Stimulated activated CD4-positive, alpha-beta T cell treated with anti-CD3 and anti-CD28 coated beads, Interleukin-15, amount 100 ng/mL, for 48 hours (primary cell): ENCODE results near the gene BBLN.
A peak's percentile ranks its signal among the peaks of the same experiment; 100 is the strongest.

Experiments used
- DNase-seq, 2 donors: peaks; one replicate each; pipeline ENCODE4 v3.0.0-alpha.2; 2020; ENCODE audit warnings: low read depth in 2 of 2

The BBLN gene

GRCh38 chr9:128190013-128190412, 29.9 kb downstream of the BBLN start:
- DNase-seq, result no peak

- DNase-seq, result no peak
Measured at GRCh38 chr9:128190516-128191405, 30.7 kb downstream of the BBLN start.

GRCh38 chr9:128191406-128192046, 31.5 kb downstream of the BBLN start, which contains the start of gene CIZ1:
Gene CIZ1, minus strand, starts transcription at chr9:128191572. Its CDS starts 715 bp downstream, at chr9:128190857.
- peak; percentile 49 to 66 for DNase-seq

GRCh38 chr9:128192601-128193371, 32.7 kb downstream of the BBLN start:
- peak in 1 of 2 donors; percentile 28 for DNase-seq

GRCh38 chr9:128193469-128194096, 33.5 kb downstream of the BBLN start:
- no peak for DNase-seq

GRCh38 chr9:128201441-128202369, 41.6 kb downstream of the BBLN start:
- DNase-seq, result no peak

- DNase-seq, result no peak
Measured at GRCh38 chr9:128202648-128203023, 42.6 kb downstream of the BBLN start.

GRCh38 chr9:128203024-128203706, 43.1 kb downstream of the BBLN start, which contains the start of gene DNM1:
Gene DNM1, plus strand, starts transcription at chr9:128203379. Its CDS starts 92 bp downstream, at chr9:128203471.
- DNase-seq, result peak; percentile 29 to 55

- no peak for DNase-seq
Measured at GRCh38 chr9:128203707-128204551, 43.9 kb downstream of the BBLN start.

- DNase-seq, result no peak
Measured at GRCh38 chr9:128204858-128205257, 44.8 kb downstream of the BBLN start.

GRCh38 chr9:128205296-128205944, 45.4 kb downstream of the BBLN start:
- no peak for DNase-seq

- DNase-seq, result no peak
Measured at GRCh38 chr9:128206484-128206883, 46.4 kb downstream of the BBLN start.

- DNase-seq, result no peak
Measured at GRCh38 chr9:128206916-128207910, 47.1 kb downstream of the BBLN start.

- no peak for DNase-seq
Measured at GRCh38 chr9:128208386-128208785, 48.3 kb downstream of the BBLN start.

GRCh38 chr9:128208946-128209669, 49.0 kb downstream of the BBLN start:
- DNase-seq, result no peak

GRCh38 chr9:128211186-128211980, 51.3 kb downstream of the BBLN start:
- DNase-seq, result no peak
